ENCODE measurements around the gene HYAL1.
"Not testable (repeated sequence)": the region's sequence is repeated elsewhere in the genome, so short reads cannot be mapped to it uniquely, and the experiment has no call there.

The HYAL1 gene

DNA sequence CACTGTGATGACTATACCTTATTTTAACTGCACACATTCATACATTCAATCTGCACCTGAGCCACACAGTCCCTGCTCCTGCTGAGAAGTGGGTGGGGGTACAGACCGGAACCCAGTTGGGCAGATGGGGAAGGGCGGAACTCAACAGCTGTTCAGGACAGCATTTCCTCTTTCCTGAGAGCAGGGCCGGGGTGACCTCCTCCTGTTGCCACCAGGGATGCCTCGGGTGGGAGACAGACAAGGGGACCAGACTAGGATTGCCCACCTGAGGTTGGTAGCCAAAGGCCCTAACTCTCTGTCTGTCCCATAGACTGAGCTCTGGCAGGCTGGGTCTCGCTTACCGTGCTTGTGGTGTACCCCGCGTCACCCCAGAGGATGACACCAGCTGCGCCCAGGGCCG lies 15.2 kb upstream of the HYAL1 start:
- DNase-seq (ENCODE audit: low read depth) = no peak

DNA sequence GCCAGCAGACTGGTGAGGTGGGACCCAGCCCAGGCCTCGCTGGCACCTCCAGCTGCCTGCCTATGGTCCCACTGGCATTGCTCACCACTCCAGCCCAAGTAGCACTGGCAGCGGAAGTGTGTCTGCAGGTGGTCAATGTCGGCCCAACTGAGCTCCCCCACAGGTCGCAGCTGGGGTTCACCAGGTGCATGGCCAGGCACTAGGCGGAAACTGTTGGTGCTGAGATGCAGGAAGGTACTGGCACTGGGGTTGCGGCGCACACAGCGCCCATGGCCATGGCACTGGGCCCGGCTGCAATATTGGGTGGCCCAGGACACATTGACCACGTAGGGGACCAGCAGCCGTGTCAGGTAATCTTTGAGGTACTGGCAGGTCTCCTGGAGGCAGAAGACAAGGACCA lies 14.8 kb upstream of the HYAL1 start:
- no peak for DNase-seq (ENCODE audit: low read depth)

DNA sequence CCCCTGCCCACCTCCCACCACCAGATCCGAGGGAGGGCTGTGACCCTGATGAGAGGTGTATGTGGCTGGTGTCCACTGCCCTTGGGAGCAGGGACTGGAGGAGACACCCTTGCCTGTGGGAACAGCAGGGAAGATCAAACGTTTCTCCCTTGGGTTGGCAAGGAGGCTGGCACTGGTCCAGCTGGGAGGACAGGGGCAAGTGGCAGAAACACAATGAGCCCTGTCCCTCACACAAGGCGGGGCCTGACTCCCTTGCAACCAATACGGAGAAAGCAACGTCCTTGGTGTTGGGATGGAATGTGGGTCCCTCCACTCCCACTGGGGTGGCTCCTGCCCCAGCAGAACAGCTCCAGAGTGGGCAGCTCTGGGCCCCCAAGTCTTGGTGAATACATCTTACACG lies 13.9 kb upstream of the HYAL1 start:
- DNase-seq (ENCODE audit: low read depth) = no peak

DNA sequence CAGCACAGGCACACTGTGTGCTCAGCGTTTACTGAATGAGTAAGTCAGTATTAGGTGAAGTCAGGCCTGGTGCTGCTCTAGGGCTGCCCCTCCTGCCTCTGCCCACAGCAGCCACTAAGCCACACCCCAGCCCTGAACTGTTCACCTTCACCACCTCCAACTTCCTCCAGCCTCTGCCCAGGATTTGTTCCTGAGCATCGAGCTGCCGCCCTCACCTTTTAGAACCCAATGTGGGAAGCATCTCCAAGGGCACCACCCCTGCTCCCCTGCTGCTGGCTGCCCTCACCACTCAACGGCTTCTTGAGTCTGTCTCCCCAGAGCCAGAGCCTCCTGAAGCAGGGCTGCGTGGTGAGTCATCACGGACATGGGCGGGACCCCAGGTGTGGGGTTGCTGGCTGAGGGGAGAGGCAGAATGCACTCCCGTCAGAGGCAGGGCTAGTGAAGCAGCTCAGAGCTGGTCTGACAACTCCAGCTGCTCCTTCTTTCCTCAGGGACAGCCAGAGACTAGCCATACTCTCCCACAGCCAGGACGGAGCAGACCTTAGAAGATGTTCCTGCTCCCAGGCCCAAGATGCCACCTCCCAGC lies 13.4 kb upstream of the HYAL1 start:
- DNase-seq (ENCODE audit: low read depth) = peak; percentile 60

DNA sequence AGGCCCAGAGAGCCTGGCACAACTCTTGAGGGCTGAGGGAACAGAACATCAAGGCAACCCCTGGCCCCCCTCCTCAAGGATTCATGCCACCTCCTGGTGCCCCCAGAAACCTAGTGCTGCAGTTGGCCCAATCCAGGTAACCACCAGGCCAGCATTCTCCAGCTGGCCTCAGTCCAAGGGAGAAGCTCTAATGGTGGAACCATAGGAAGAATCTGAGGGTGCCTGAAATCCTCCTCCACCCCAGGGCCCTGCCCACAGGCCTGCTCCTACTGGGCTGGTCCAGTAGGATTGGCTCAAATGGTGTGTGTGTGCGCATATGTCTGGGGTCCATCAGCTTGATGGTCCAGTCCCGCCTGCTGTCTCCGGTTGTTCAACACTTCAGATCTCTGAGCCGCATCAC lies 11.4 kb upstream of the HYAL1 start:
- DNase-seq (ENCODE audit: low read depth) = no peak

DNA sequence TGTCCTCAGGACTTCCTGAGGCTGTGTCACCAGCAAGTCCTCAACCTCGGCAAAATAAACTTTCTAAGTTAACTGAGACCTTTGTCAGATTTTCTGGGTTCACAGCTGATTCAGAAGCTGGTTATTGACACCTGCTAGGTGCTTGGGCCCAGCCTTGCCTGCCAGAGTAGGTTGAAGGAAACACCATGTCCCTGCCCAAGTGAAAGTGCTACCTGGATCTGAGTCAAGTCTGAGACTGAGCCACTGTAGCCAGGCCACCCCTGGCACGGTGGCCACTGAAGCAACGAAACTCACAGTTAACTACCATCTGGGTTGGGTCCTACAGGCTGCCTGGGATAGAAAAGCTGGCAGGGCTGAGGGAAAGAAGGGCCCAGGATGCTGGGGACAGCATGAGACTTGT lies 11.0 kb upstream of the HYAL1 start:
- DNase-seq (ENCODE audit: low read depth) = no peak

DNA sequence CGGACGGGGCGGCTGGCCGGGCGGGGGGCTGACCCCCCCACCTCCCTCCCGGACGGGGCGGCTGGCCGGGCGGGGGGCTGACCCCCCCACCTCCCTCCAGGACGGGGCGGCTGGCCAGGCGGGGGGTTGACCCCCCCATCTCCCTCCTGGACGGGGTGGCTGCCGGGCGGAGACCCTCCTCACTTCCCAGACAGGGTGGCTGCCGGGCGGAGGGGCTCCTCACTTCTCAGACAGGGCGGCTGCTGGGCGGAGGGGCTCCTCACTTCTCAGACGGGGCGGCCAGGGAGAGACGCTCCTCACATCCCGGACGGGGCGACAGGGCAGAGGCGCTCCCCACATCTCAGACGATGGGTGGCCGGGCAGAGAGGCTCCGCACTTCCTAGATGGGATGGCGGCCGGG lies 8.7 kb upstream of the HYAL1 start:
- DNase-seq (ENCODE audit: low read depth) = not testable (repeated sequence)

DNA sequence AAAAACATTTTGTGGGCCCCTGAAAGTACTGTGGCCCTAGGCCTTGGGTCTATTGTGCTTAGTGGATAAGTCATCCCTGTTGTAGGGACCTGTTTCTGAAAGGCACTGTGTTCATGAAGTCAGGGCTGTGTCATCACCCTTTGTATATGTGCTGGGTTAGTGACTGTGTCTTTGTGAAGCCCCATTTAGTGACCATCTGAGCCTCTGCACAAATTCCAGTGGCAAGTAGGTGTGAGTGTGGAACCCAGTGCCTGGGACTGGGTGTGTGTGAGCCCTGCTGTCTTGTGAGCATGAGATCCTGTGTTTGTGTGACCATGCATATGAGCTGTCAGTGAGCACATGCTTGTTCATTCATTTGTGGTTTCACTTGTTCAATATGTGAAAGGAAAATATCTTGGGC lies 1.2 kb upstream of the HYAL1 start:
- DNase-seq (ENCODE audit: low read depth) = peak; percentile 72

DNA sequence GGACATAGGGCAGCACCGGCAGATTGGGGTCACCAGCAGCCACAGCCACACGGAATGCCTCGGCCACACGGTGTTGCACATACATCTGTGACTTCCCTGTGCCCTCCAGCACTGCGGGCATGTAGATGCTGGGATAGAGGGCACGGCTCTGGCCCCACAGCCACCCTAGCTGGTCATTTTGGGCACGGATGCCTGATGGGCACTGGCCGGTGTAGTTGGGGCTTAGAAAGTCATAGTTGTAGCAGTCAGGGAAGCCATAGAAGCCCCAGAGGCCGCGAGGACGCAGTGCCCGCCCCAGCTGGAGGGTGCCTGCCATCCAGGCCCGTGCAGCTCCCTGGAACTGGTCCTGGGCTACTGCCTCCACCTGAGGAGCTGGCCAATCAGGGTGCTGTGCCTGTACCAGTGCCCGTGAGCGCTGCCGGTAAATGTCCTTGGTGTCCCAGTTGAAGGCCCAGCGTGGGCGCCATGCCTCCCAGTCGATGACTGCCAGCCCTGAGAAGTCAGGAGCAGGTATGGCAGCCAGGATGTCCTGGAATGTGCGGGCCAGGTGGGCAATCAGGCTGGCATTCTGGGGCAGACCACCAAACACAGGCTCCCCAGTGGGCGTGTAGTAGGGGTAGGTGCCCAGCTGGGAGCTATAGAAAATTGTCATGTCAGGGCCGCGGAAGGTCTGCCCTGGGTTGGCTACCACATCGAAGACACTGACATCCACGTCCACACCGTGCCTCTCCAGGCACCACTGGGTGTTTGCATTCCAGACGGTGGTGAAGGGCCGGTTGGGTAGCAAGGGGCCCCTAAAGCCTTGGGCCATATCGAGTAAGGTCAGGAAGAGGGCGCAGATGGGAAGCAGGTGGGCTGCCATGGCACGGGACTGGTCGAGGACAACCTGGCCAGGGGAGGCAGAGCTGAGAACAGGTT lies 1.0 kb downstream of the HYAL1 start:
- no peak for DNase-seq (ENCODE audit: low read depth)

DNA sequence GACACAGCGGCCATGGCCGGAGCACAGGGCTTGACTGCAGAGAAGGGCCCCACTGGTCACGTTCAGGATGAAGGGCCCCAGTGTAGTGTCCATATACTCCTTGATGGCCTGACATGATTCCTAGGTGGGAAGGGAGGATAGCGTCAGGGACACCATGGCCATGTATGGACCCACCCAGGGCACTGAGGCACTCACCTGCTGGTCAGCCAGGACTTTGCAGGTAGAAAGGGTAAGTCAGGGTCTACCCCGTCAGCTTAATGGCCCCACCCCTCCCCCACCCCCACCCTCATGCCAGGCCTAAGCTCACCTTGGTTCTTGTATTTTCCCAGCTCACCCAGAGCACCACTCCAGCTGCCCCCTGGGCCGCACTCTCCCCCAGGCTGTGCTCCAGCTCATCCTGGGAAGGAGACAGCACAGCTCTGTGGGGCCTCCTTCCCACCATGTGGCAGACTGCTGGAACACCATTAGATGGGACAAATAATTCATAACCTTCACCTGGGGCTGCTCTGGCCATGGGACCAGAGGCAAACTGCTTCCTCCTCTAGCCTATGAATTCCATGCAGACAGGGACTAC lies 2.6 kb downstream of the HYAL1 start:
- no peak for DNase-seq (ENCODE audit: low read depth)

DNA sequence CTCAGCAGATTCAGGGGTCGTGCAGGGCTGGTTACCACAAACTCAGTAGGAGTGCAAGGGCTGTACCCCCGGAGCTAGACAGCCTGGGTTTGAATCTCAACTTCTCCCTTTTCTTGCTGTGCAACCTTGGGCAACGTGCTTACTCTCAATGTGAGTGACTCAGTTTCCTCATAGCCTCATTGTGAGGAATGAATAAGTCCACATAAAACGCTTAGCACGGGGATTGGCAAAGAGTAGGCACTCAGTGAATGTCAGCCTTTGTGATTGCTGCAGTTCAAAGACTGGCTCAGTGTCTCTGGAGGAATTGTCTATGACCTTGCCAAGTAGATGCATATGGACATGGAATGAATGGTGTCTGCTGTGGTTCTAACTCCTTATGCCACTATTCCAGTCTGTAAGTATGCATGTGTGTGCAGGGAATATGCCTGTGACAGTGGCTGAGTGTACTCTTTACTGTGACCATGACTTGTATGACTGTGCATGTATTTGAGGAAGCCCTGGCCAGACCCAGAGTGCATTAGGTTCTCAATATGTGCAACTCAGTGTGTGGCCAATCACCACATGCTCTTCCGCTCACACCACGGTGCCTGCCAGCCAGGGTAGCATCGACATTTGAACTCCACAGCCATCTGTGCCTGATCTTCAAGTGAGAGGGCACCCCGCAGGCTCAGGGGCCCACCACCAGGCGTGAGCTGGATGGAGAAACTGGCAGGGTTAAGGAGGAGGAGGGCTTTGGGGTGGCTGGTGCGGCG lies 3.3 kb downstream of the HYAL1 start:
- DNase-seq (ENCODE audit: low read depth) = peak; percentile 67

DNA sequence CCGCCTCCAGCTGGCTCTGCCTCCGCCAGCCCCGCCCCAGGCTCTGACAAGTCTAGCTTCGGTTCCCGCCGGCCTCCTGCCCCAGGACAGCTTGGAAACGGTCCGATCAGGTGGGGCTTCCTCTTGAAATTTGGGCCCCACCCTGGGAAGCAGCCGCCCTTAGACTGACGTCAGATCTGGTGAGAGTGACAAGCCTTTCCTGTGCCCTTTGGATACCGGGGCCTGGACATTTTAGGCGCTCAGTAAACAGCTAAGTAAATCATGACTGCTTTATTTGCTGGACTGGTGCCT lies 3.8 kb downstream of the HYAL1 start:
- DNase-seq (ENCODE audit: low read depth) = no peak

DNA sequence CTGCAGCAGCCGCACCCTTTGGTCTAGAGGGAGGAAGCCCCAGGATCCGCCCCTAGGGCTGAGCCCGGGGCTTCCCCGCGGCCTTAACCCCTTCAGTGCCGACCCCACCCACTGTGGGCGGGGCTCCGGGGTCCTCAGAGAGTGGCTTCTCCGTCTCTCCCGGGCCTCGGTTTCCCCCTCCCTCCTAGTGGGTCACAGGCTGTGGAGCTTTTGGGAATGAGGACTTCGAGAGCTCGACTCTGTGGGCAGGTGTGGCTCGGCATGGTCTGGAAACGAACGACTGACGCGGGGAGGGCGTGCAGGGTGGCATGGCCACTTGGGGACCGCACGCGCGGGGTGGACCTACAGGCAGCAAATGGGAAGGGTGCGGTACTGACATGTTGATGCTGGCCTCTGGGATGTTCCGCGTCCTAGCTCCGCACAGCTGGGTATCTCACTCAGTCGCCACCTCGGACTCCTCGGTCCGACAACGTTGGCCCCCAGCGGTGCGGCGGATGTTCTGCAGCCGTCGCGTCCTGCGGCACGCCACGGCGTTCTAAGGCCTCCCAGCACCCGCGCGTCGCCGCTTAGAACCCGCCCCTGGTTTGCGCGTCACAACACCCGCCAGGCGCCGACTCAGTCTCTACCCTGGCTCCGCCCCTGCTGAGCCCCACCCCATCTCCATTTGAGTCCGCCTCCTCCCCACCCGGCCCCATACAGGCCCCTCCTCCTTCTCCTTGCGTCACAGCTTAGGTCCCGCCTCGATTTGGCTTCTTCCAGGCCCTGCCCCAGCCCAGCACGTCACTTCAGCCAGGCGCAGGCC lies 4.3 kb downstream of the HYAL1 start, which contains the start of the genes HYAL3 and NAA80:
TSS of gene HYAL3 (minus strand) at position 570 of the 802 bp plus-strand sequence. CDS start 3,803 bp downstream, outside the sequence.
TSS of gene NAA80 (minus strand) at position 570 of the 802 bp plus-strand sequence. CDS start 1,942 bp downstream, outside the sequence.
- peak; percentile 99 for DNase-seq (ENCODE audit: low read depth)

DNA sequence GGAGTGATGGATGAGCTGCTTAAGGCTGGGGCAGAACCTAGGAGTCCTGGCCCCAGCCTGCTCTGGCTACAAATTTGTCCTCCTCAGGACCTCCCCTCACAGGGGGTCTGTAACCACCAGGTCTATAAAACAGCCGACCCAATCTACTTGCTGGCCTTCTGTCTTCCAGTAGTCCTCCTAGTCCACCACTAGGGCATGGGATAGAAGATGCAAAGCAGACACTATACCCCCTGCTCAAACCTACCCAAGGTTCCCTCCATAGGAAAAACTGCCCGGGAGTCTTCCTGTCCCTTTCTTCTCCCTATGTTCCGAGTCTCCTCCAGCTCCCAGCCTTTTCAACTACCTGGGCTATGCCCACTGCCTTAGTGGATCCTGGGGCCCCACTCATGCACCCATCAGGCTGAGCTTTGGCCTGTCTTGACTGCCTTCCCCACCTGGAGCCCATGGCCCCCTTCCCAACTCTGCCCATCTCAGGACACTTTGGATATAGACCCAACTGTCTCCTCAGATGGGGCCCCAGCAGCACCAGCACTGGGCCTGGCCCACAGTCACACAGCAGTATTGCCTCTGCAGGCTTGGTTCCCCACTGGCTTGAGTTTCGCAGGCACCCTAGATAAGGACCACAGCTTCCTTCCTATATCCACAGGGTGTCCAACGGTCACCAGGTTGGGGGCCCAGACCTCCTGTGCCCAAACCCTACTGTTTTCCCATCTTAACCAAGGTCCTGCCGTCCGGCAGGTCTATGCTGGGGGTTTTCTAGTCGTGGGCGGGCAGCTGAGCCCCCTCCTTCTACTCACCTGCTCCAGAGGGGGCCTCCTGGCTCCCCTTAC lies 5.3 kb downstream of the HYAL1 start:
- peak; percentile 28 for DNase-seq (ENCODE audit: low read depth)

DNA sequence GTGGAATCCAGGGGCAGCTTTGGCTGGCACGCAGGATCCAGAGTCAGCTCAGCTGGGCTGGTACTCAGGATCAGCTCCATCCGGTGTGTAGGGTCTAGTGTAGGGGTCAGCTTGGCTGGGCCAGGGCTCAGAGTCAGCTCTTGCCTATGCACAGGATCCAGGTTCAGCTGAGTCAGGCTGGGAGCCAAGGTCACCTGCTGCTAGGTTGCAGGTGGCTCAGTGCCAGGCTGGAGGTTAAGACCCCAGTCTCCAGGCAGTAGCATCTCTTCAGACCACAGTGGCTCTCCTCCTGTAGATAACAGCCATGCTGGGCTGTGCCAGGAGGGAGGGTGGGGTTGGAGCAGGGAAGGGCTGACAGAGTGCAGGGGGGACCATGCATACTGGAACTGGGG lies 6.0 kb downstream of the HYAL1 start:
- DNase-seq (ENCODE audit: low read depth) = no peak

DNA sequence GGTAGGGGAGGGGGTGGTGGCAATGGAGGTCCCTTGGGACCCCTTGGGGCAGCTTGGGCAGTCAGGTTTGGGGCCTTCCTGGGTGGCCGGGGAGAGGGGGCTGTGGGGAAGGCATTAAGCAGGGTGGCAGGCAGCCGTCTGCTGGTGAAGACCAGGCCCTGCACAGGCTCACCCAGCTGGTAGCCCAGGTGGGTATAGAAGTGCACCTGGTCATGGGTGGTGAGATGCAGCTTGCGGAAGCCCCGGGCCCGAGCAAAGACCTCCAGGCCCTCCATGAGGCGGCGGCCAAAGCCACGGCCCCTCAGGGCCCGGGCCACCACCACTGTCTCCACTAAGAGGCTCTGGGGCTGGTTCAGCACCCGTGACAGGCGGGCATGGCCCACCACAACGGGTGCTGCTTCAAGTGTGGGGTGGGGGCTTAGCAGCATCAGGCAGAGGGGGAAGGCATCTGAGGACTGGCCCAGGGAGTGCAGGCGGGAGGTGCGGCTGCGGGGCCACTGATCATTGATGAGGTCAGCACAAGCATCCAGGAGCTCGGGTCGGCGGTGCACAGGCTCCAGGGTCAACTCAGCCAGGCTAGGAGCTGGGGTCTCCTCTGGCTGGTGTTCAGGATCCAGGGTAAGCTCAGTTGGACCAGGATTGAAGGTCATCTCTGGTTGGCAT lies 6.5 kb downstream of the HYAL1 start:
- DNase-seq (ENCODE audit: low read depth) = no peak

DNA sequence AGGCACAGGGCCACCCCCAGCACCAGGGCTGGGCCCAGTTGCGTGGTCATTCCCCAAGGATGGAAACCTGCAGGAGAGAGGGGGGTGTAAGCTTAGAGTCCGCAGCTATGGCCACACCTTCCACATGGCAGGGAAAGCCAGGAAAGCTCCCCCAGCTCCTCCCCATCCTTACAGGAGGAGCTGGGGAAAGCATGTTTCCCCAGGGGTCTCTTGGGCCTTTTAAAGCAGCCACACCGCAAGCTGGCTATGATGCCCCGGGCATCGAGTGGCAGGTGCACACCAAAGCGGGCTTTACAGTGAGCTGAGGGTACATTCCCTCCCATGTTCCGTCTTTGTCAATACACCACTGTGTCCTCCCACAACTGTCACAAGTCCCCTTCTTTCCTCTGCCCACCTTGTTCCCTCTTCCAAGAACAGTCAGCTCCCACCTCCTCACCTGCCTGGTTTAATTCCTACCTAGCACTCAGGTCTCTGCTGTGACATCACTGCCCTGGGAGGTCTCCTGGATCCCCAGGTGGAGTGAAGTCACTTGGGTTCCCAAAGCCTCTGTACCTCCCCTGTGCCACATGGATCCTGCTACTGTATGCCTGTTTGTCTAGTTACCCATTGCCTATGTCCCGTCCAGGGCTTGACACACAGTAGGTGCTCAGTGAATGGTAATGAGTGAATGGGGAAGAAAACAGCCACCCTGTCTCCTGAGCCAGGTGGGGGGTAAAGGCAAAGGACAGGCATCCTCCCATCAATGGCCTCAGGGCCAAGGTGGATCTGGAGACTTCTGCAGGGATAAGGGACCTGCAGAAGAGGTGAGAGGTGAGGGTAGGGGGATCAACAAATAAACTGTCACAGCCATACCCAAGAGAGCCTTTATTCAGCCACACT lies 7.6 kb downstream of the HYAL1 start:
- DNase-seq (ENCODE audit: low read depth) = no peak

DNA sequence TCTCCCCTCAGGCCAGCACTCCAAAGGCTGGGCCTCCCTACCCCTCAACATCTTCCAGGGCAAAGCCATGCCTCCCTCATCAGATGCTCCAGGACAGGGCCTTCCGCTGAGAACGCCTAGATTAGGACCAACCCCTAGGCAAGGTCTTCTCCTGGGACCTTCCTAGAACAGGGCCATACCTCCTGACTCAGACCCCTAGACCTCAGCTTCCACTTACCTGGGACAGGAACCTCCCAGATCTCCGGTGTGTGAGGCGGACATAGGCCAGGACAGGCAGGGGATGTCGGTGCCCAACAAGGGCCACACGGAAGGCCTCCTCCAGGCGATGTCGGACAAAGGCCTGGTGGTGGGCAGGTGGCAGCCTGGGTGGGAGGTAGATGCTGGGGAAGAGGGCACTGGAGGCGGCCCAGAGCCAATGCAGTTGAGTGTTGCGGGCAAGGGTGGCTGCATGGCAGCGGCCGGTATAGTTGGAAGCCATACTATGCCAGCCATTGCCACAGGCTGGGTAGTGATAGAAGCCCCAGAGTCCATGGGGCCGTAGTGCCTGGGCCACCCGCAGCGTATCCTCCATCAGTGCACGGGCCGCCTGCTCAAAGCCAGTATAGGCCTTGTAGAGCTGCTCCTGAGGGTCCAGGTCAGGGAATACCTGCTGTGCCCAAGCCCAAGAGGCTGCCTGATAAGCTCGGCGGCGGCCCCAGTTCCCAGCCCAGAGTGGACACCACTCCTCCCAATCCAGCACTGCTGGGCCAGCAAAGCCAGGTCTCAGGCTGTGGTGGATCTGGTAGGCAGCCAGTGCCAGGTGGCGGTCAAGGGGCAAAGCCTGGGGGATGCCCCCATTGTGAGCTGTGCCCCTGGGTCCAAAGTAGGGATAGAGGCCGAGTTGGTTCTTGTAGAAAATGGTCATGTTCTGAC lies 8.6 kb downstream of the HYAL1 start:
- DNase-seq (ENCODE audit: low read depth) = no peak
